RPMI7951 (cell line): ENCODE results near the gene BCKDHB. TPM values are rescaled to one million over a fixed set of nuclear protein-coding genes. Genes with fewer than 3 reads are reported as not detected.
A peak's percentile ranks its signal among the peaks of the same experiment; 100 is the strongest.

Experiments used
- DNase-seq: peaks from one replicate; pipeline ENCODE4 v3.0.0-alpha.2; 2012; ENCODE audit warnings: low read depth
- total RNA-seq: library from RNA; depleted of rRNA; stranded (reverse); fragments of >200 nt; shearing (Covaris generic); gene quantifications from 2 replicates; pipeline ENCODE4 v1.2.3, GENCODE V29; 2014

The BCKDHB gene
- total RNA-seq, 1 experiment from 2014 or later, result 23.2 TPM

DNA sequence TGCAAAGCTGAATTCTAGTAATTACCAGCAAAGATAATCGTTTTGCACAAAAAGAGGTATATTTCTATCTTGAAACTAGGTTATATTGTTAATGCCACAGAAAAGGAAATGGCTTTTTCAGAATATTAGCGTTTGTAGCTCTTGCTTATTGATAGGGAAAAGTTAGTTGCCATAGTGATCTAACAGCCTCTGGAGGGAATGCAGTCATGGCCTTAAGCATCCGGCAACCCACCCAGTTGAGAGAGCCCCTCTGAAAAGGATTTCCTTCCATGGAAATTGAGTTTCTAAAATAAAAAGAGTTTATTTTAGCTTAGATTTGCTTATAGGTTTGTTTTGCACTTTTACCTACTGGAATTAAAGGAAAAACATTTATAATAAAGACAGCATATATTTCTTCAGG, 224.5 kb downstream of the BCKDHB start:
- no peak for DNase-seq

DNA sequence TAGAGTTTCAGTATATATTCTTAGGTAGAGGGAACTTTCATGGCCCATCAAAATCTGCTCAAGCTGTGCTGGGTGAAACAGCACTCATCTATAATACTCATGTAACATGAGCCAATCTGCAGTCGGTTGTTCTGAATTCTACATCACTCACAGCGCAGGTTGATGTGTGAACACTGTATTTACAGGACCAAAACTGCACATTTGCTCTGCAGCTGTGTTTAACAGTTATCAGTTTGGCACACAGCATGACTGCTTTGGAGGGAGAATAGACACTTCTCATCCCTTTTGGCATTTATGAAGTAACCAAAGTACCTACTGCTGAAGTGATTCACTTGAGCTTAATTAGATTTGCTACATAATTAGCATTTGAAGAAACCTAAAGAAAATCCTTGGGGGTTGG, 225.1 kb downstream of the BCKDHB start:
- no peak for DNase-seq

DNA sequence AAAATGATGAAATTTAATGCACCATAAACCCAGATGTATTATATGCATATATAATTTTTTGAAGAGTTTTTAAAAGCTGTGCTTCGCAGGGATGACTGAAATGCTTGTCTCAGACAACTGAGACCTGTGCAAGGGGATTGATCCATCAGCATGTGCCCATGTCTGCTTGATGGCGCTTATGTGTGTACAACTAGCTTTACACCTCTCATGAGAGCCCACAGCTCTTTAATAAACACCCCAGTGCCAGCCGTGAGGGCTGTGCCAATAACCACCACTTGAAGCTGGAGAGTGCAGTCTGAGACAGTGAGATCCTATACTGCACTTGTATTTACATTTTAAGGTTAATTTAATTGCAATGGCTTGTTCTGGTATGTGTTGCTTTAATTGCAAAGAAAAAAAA, 225.5 kb downstream of the BCKDHB start:
- DNase-seq, result no peak

DNA sequence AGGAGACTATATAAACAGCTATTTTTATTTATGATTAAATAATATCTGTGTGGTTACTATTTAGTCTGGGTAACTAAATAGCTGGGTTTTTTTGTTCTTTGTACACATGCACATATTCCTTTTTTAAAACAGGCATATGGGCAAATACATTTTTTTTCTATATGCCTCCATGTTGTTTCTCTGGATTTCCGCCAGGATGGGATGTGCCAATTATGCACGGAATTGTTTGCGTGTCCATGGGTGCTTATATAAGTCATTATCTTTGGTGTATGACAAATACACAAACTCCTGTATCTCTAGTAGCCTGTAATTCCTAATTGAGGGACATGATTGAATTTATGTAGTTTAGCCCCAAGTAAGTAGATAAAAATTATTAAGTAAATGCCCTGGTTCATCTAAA, 226.9 kb downstream of the BCKDHB start:
- DNase-seq, result no peak

DNA sequence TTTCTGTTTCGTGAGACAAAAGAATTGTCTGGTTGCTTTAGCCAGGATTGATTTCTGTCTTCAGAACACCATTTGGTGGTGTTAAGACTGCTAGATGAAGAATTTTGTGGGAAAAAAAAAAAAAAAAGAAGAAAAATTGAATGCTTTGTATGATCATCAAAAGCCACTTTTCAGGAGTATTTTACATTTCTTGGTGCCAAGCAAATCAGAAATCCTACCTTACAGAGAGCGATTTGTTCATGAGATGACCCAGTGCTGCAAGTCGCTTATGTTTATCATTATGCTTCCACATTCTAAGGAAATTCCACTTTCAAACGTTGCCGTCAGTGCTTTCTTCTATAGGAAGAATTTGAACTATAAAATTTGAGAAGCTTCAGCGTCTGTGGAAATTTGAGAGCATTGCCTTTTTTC, 228.7 kb downstream of the BCKDHB start:
- DNase-seq, result peak; percentile 36

DNA sequence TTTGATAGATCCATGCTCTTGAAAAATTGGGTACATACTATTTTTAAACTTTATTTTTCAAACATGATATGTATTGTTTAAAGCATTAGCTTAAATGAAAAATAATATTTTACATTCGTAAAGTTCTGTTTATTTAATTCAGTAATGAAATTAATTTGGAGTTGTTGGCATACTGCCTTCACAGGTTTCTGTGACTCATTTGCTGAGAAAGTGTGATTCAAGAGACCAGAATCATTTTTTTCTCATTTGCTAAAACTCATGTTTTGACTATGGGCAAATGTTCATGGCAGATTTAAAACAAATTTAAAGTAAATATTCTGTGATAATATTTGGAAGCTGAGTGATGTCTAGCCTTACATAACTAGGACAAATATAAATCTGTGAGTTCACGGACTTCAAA, 230.4 kb downstream of the BCKDHB start:
- no peak for DNase-seq

DNA sequence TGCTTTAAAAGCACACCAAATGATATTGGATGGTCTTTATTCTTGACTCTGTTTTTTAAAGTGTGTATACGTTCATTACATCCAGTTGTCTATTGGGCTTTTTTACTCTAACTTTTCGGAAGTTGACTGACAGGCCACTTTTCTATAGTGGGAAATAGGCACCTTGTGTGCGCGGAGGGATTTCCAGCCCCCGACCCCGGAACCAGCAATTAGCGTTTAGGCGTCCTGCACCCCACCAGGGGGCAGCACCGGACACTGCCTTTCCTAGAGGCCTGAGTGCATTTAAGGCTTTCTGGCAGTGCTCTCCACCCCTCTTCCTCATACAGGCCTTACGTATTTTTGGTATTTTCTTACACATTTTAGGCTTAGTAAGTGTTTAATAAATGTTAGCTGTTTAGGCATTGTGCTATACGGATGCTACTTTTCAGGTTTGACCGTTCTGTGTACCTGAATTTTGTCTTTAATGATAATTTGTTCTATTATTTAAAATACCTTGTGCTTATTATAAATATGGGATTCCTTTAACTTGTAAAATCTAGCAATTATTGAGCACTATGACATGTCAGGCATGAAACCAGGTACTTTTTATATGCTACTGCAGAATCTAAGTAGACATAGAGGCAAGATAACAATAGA, 231.8 kb downstream of the BCKDHB start:
- DNase-seq, result peak; percentile 24

DNA sequence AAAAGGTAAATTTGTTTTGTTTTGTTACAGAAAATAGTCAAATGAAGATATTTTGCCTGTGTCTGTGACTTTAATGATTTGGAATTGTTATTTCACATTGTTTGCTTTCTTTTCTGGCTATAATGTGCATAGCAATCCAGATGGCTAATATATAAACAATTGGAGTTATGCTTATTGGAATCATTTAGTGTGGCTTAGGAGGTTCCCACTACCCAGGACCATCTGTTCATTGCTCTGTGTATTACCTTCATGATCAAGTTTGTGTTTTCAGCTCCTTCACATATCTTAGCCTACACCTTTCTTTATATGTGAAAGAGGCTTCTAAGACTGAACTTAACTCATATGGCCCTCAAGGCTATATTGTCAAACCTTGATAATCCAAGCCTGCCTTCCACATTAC, 232.9 kb downstream of the BCKDHB start:
- no peak for DNase-seq

DNA sequence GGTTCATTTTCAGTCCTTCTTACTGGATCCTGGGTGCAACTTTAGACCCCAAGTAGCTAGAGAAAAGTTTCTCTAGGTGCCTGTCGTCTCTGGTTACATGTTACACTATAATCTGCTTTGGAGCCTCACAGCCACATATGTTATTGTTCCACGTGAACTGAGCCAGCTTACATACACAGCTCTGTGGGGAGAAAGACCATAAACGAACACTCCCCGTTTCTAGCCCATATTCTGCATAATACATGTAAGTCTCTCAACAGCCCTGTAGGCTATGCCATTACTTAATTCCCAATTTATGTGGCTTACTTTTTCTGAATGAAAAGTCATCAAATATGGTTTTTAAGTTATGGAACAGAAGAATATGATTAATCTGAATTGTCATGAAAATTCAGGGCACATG, 233.8 kb downstream of the BCKDHB start:
- DNase-seq, result no peak

DNA sequence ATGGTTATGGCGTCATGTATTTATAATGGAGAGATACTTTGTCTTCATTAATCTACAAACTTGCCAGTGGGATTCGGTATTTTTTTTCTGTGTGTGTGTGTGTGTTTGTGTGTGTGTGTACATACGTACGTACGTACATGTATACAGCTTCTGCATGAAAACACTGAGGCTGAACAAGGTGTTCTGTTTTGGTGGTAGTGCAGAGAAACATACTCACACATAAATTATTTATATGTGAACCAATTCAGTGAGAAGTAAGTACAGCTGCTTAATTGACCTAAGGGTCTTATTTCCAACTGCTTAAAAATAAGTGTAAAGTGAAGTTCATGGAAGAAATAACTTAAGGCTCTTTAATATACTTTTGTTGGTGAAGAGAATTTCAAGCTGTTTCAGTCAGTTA, 234.2 kb downstream of the BCKDHB start:
- DNase-seq, result no peak

DNA sequence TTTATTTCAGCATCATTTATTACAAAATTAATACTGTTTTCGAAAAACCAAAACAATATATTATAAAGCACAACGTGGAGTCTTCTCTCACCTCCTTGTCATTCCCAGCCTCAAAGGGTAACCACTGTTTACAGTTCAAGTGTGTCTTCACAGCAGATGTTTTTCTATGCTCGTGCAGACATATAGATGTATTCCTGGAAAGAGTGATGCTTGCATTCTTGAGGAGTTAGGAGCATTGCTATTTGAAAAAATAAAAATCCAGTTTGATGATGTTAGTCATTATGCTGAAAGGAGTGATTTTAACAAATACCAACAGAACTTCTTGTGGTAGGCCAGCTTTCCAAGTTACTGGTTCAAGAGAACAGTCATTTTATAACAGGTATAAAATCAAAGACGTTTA, 234.9 kb downstream of the BCKDHB start:
- no peak for DNase-seq

DNA sequence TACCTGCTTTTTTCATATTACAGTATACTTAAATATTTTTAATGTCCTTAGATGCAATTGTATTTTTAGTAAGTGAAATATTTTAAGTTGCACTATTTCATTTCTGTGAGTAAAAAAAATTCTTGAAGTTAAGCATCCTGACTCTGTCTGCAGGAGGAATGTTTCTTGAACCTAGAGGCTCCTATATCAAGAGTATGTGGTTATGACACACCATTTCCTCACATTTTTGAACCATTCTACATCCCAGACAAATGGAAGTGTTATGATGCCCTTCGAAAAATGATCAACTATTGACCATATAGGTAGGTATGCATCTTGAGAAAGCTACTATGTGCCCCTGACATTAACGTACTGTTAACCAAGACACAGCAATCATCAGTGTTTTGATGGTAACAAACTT, 237.0 kb downstream of the BCKDHB start:
- DNase-seq, result no peak

DNA sequence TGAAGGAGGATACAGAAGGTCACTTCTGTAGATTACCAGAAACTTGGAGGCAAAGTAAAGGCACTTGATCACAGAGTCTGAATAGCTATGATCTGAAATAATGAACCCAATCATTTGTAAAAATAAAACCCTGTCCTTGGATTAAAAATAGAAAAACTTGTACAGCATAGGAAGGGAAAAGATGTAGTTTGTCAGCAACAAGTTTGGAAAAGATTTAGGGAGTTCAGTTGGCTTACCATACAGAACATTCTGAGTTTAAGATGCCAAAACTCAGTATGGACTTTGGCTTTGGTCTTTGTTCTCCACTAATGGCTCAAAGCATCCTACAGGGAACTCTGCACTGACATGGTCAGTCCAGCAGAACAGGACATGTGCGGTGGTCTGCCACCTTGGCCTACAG, 240.6 kb downstream of the BCKDHB start:
- no peak for DNase-seq

DNA sequence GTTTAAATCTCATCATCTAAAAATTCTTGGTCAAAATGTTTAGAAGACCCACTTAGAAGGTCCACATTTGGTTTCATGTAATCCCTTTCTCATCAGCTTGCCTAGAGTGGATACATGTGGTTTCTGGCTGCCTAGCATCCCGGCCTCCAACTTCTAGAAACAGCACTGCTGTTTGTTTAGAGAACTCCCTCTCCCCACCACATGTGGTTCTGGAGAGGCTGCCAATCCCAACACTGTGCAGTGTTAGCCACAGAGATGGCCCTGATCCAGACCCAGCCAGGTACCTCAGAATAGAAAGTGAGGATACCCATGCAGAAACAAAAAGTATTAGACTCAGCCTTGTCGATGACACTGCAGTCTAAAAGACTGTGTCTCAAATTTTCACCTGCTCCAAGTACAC, 241.8 kb downstream of the BCKDHB start:
- peak; percentile 39 for DNase-seq

DNA sequence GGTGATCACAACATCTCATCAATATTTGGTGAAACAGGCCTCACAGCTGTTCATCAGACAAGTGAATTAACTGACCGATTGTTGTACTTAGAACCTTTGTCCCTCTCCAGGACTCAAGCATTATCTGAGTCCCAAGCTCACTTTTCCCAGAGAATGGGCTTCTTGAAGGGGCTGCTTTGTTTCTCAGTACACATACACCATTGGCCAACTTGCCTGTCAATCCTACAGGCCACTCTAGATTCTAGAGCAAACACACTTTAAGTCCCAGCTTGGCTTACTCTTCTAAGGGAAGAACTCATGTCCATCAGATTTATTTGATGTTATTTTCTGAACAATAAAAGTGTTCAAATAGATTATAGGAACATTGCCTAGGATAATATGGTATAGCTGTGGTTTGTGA, 249.5 kb downstream of the BCKDHB start:
- peak; percentile 6 for DNase-seq

DNA sequence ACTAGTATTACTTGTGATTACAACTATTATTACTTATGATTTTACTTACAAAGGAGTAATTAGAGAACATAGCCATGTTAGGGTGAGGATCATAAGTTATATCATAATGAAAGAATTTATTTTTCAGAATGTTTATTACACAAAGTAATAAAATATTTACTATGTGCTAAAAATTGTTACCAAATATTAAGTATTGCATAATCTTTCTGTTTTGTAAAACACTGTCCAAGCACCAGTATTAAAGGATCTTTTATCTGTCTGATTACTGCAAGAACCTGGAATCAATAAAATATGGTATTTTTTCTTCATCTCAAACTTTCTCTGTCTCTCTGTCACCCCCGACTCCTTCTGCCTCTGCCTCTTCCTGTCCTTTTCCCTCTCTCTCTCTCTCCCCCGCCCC, 250.1 kb downstream of the BCKDHB start:
- no peak for DNase-seq

DNA sequence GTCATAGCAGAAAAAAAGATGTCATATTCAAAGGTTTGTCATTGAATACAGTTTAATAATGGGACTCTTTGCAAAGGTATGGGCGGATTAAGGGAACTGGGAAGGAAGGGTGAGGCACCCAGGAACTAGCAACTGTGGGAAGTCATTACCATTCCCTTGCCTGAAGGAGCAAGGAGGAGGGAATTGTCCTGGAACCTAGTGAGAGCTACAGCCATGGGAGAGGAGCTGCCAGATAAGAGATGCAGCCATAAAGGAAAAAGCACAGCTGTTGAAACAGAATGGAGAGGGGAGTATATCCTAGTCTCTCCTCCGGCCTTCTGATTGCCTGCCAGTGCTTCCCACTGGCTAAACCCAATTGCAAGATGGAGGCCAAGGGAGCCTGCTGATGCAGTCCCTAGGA, 250.6 kb downstream of the BCKDHB start:
- DNase-seq, result no peak

DNA sequence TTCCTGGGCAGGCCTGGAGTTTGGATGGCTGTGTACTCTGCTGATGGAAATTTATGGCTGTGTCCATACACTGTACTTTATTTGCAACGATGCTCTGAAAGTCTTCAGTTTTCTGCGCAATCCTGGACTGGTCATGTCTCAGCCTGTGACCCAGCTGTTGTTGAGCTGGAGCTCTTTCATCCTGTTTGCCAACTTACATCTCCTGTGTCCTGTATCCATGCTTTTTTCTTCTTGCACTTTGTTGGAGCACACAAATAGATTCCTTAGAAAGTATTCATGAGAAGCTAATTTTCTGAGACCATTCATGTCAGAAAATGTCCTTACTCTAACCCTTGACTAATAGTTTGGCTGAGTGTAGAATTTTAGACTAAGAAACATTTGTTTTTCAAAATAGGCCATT, 251.2 kb downstream of the BCKDHB start:
- DNase-seq, result no peak

DNA sequence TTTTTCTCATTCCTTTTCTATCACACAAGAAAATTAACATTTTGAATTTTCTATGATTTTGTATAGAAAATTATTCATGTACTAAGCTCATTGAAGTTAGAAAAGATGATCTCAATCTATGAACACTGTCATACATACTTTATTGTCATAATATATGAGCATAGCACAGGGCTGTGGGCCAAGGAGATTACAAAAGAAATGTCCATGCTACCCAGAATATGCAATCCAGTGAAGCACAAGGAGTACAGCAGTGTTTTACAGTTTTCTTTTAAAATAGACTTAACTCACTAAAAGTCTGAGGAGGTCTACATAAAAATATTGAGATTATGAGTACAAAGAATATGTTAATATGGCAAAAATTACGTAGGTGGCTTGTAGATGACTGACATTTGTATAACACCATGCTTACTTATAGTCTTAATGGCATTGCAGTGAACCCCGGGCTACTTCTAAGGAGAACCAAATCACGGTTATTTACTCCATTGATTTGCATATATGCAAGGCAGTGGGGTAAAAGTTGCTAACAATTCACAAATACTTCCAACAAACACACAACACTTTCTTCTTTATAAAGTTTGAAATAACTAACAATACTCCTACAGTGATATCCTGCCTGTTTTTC, 257.1 kb downstream of the BCKDHB start:
- no peak for DNase-seq

DNA sequence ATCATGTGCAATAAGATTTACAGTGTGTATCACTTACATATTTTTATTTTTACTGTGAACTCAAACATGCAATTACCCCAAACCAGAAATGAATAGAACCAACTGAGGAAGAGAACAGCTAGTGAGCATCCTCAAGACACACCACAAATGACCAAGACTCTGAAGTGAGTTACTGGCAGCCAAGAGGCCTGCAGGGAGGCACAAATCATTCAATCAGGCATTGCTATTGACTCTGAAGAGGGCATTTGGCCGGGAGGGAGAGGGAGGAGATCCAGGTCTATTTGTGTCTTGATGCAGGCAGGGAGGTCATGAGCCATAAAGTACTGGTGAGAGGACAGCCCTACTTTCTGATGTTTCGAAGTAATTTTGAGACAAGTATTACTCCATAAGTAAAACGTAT, 257.7 kb downstream of the BCKDHB start:
- no peak for DNase-seq

DNA sequence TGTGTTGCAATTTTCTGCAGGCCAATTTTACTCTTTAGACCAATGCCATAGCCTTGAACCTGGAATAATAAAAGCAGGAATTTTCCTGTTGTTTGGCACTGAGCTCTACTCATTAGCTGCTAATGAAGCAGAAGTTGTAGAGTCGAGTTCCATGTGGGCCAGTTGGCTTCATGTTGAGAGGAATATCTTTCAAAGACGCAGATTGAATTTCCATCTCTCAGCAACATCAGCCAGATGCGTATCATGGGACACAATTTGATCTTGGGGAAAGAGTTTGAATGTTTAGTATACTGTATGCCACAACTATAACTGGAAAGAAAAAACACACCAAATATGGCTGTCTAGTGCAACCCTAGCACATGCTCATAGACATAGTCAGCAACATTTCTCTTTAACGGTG, 259.6 kb downstream of the BCKDHB start:
- DNase-seq, result no peak

DNA sequence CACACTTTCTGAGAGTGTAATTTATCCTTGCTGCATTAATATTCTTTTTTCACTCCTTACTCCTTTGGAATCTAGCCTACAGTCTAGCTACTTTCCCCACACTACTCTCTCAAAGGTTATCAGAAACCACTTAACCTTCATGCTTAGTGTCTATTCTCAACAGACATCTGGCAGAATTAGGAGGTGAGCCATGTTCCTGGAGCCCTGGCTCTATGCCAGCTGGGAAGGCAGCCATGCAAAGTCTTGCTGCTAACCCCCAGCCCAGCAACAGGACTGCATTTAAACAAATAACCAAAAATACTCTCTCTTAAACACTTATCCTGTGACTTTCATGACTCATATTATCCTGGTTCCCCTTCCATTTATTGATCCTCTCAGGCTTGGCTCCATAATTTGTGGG, 260.2 kb downstream of the BCKDHB start:
- DNase-seq, result peak; percentile 55

DNA sequence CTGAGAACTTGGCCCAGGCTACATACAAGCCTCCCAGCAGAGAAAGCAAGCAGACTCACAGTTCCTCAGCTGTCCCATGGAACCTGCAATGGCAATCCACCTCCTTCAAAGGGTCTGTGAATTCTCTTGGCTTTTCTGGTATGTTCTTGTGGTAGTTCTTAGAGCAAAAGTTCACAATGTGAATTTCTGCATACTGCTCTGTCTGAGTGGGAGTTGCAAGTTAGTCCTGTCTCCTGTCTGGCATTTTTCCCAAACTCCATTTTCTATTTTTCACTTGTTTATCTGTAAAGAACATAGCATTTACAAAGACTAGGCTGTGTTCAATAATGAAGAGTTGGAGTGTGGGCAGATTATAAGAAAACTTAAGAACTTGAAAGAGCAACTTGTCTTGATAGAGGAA, 269.9 kb downstream of the BCKDHB start:
- no peak for DNase-seq

DNA sequence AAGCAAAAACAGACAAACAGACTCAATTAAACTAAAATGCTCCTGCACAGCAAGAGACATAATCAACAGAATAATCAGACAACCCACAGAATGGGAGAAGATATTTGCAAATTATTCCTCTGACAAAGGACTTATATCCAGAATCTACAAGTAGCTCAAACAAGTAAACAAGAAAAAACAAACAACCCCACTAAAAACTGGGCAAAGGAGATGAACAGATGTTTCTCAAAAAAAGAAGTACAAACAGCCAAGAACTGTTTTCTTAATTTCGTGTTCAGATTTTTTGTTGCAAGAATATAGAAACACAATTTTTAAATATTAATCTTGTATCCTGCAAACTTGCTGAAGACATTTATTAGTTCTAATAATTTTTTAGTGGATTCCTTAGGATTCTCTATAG, 274.1 kb downstream of the BCKDHB start:
- no peak for DNase-seq
